Lower leg skin (tissue), 4 donors: Measurements from ENCODE around the gene KNSTRN. TPM values are rescaled to one million over a fixed set of nuclear protein-coding genes. Genes with fewer than 3 reads are reported as not detected.

Experiments used
- DNase-seq, 2 donors: peaks; one replicate each; pipeline ENCODE4 v3.0.0-alpha.2; 2019; ENCODE audit warnings: low spot score in 2 of 2
- H3K4me3 ChIP-seq: fragments of 200-600 bp; sonication (generic); 2 replicates; pipeline ENCODE4 v1.5.1; 2017; ENCODE audit warnings: mild to moderate bottlenecking, low read depth; ENCODE audit not compliant: poor library complexity, severe bottlenecking
- POLR2A ChIP-seq, 2 donors: fragments of 450-650 bp; IDR thresholded peaks; one replicate each; pipeline ENCODE4 v1.6.1; 2016 to 2017; ENCODE audit warnings: antibody characterized with exemption in 2 of 2, mild to moderate bottlenecking in 1 of 2, moderate library complexity in 1 of 2
- WGBS, 2 donors: methylation state at CpG; one replicate each; pipeline ENCODE4 v1.1.5; 2018; 5-methylcytosine and 5-hydroxymethylcytosine counted together
- intact Hi-C: fragments of 100-400 bp; cut with DNase I; formaldehyde crosslinking; loops from one replicate; pipeline ENCODE4 v1.15.0; 2023; ENCODE audit warnings: low total_unique reads
- total RNA-seq, 4 donors: library from RNA; depleted of rRNA; stranded (reverse); fragments of >200 nt; gene quantifications; one replicate each; pipeline ENCODE4 v1.1.0, GENCODE V29; 2016
- TF ChIP-seq, protein P1 (sequence below), 3 donors: fragments of 450-650 bp; IDR thresholded peaks; one replicate each; pipeline ENCODE4 v1.5.1; 2016; ENCODE audit warnings: antibody characterized with exemption in 3 of 3, mild to moderate bottlenecking in 3 of 3, moderate library complexity in 2 of 3

KNSTRN gene
- total RNA-seq, 4 donors from 2014 or later = 7.6 to 24.8 (median 13.1) TPM

DNA sequence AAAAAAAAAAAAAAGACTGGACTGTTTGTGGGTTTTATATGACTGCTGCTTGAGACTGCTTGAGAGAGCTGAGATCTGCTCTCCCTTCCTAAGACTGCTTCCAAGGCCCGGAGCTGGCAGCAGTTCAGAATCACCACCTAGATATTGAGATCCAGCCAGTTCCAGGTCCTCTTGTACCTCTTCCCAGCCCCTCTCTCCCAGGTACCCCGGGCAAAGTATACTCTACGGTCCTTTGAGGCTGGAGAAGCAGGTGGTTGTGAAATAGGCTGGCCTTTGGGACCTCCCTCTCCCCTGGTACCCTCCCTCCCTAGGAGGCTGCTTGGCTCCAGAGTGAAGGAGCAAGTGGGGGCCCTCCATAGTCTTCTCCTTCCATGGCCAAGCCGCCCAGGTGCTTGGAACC is 45.7 kb downstream of the KNSTRN start:
- 84 to 94% methylated on average over 4 of the region's 4 CpGs for WGBS, 2 donors
- TF ChIP-seq, protein P1, sequence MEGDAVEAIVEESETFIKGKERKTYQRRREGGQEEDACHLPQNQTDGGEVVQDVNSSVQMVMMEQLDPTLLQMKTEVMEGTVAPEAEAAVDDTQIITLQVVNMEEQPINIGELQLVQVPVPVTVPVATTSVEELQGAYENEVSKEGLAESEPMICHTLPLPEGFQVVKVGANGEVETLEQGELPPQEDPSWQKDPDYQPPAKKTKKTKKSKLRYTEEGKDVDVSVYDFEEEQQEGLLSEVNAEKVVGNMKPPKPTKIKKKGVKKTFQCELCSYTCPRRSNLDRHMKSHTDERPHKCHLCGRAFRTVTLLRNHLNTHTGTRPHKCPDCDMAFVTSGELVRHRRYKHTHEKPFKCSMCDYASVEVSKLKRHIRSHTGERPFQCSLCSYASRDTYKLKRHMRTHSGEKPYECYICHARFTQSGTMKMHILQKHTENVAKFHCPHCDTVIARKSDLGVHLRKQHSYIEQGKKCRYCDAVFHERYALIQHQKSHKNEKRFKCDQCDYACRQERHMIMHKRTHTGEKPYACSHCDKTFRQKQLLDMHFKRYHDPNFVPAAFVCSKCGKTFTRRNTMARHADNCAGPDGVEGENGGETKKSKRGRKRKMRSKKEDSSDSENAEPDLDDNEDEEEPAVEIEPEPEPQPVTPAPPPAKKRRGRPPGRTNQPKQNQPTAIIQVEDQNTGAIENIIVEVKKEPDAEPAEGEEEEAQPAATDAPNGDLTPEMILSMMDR (IDR thresholded peaks at IDR 0.05) = no peak
- no peak for TF ChIP-seq POLR2A (IDR thresholded peaks at IDR 0.05)
- no peak for DNase-seq
- H3K4me3 ChIP-seq = no peak overlapping the region
- intact Hi-C loops = loop anchor here (10.0 kb wide), 1 partner anchor 53 kb away; no protein-coding TSS in a partner anchor

DNA sequence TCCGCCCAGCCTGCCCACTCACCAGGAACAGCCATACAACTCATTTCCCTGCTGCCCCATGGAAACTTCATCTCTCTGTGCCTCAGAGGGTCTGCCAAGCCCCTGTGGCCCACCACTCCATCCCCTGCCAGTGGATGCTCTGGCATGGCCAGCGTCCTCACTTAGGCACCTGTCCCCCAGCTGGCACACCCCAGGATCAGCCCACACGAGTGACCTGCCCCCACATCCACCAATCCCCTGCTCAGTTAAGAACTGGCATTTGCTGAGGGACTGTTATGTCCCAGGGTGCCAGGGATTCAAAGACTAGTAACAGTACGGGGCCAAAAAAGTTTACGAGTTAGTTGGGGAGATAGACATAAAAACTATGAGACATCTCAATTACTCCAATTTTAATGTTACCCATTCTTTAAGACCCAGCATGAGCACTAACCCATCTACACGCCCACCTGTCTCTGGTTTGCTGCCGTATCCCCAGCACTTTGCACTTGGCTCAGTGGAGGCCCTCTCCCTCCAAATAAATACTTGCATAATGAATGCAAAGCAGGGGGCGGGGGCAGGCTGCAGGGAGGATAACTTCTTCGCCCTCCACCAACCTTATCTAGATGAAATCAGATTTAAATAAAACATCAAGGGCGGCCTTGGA is 46.7 kb downstream of the KNSTRN start:
- intact Hi-C loops = loop anchor here (10.0 kb wide), 1 partner anchor 54 kb away; no protein-coding TSS in a partner anchor

DNA sequence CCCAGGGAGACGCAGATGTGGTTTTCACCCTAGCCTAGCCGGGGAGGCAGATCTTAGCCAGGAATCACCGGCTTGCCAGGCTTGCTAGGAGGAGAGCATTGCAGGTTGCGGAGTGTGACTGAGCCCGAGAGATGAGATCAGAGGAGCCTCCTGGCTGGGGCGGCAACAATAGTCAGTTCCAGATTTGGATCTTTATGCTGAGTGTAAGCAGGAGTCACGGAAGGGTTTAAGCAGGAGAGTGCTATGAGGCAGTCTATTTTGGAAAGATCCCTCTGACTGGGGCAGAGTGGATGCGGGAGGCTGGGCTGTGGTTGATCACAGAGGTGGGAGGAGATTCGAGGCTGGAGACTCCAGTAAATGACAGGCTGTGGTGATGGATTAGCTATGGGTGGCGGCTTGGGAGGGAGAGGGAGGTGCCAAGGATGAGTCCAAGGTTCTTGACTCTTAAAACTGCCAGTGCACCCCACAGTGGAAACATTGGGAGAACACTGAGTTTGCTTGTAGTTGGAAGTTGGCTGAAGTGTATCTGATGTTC is 47.8 kb downstream of the KNSTRN start:
- DNase-seq = peak in 1 of 2 donors; percentile 81
- intact Hi-C loops = no loop called here
- TF ChIP-seq POLR2A (IDR thresholded peaks at IDR 0.05) = no peak
- TF ChIP-seq, protein P1 (IDR thresholded peaks at IDR 0.05) = no peak
- WGBS, 2 donors = 34 to 42% methylated on average over 10 of the region's 10 CpGs
- no peak overlapping the region for H3K4me3 ChIP-seq

More for the DNA sequence above, 46.7 kb downstream of the KNSTRN start:
- WGBS, 2 donors = 72 to 75% methylated on average over 9 to 10 of the region's 10 CpGs
- TF ChIP-seq POLR2A (IDR thresholded peaks at IDR 0.05) = no peak
- TF ChIP-seq, protein P1 (IDR thresholded peaks at IDR 0.05) = no peak
- DNase-seq = no peak
- no peak overlapping the region for H3K4me3 ChIP-seq

DNA sequence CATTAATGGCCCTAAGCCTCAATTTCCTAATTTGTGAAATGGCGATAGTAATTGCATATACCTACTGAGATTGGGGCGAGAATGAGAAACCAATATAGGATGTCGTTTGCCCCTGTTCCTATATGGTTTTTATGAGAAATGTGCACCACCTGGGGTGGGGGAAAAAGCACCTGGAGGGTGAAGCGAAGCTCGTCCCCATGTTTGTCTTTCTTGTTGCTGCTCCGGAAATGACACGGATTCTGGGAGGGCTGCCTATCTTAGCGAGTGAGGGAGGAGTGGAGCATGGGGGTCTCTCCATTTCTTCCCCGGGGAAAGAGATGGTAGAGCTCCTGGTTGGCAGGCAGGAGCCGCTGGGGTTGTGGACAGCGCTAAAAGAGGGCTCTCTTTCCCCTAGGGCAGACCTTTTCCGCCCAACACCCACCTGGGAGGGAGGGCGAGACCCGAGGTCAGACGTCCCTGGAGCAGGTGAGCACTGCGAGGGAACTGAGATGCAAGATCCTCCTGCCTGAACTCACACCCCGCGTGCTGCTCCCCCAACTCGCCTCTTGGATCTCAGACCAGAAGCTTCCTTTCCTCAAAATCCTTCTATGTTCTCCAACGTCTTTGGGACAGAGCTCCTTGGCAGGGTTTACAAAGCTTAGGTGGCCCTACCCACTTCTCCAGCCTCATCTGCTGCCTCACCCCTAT is 52.6 kb downstream of the KNSTRN start:
- no peak overlapping the region for H3K4me3 ChIP-seq
- no peak for DNase-seq
- 62 to 71% methylated on average over 20 of the region's 20 CpGs for WGBS, 2 donors
- intact Hi-C loops = no loop called here
- TF ChIP-seq POLR2A (IDR thresholded peaks at IDR 0.05) = no peak
- TF ChIP-seq, protein P1 (IDR thresholded peaks at IDR 0.05) = no peak

DNA sequence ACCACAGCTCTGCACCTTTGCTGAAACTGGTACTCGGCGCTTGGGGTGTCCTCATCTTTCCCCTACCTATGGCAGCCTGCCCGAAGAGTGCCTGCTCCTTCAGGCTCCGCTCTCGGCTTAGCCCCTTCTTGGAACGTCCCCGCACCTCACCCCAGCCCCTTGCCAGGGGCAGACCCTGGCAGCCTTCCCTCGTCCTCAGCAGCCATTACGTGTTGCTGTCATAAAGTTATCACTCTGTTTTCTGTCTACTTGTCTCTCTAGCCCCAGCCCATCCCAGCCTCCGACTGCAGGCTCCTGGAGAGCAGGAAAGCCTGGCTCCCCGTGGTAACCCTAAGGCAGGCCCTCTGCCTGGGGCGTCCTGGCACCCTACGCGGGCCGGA is 53.2 kb downstream of the KNSTRN start:
- no peak overlapping the region for H3K4me3 ChIP-seq
- DNase-seq = no peak
- 11 to 12% methylated on average over 10 to 13 of the region's 15 CpGs for WGBS, 2 donors
- intact Hi-C loops = no loop called here
- TF ChIP-seq, protein P1 (IDR thresholded peaks at IDR 0.05) = no peak
- TF ChIP-seq POLR2A (IDR thresholded peaks at IDR 0.05) = no peak
